GM12872 (cell line): Measurements from ENCODE around the gene CD177.

Source experiments
- CTCF ChIP-seq: IDR thresholded peaks from 3 replicates; pipeline ENCODE4 v1.5.1; 2011; ENCODE audit warnings: low read depth, mild to moderate bottlenecking, low read length, moderate library complexity; ENCODE audit not compliant: insufficient read depth

CD177 gene

GRCh38 chr19:43329989-43330388 lies 23.5 kb upstream of the CD177 start:
- TF ChIP-seq CTCF = no peak

DNA sequence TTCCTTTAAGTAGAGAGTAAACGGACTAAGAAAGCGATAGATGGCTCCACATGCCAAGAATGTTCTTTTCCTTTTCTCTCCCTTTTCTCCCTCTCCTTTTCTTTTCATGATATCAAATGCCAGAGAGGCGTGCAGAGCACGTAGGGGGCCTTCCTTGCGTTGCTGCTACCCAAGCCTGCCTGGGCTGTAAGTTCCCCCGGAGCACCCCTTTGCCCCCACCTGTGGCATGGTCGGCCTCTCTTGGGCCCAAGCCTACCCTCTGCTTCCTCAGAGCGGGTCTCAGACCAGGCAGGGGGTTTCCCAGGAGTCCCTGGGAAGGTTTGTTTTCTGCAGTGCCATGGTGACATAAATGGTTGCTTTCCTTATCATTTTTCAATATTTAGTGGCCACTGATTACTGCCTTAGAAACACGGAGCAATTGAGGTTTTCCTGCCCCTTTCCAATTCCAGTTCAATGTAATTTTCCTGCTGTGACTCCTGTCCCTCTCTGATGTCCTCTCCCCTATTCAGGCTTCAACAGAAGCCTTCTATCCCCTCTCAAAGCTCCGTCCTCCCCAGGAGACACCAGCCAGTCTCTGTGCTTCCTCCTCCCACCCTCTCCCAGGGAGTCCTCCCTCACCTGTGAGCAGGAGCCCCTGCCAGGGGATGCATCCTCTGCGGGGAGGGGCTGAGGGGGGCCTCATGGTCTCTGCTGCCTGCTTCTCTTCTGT lies 22.6 kb upstream of the CD177 start:
- no peak for TF ChIP-seq CTCF

- no peak for TF ChIP-seq CTCF
Observed at GRCh38 chr19:43331435-43332010, 22.0 kb upstream of the CD177 start.

DNA sequence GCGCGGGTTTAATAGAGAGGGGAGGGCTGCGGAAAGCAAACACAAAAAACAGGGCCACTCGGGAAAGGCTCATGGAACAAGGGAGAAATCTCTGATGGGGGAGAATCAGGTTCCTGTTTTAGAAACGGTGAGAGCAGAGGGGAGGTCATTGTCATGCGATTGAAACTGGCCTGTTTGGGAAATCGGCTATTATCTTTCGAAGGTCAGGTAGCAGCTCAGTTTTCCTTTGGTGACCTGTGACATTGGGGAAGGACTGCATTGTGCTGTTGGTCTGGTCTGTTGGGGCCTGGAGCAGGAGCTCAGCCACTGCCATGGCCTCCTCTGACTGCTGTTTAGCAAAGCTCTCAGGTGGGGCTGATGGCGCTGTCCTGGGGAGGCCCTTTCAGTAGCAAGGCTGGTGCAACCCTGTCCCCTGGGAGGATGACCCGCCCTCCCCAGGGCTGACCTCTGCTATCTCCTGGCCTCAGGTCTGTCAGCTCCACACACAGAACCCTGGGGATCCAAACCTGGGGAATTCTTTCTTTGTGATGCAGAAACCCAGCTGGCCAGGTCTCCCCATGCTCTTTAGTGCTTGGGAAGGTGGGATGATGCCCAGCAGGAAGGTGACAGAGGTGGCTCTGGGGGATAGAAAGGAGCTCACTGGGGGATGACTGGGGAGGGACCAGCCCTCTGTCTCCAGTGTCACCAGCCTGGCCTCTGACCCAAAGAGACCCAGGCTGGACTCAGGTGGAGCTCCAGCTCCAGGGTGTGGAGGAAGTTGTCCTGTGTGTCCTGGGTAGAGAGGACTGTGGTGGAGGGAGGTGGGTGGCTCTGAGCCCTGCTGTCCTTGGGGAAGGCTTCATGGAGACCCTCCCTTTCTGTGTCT lies 21.2 kb upstream of the CD177 start:
- TF ChIP-seq CTCF = no peak

DNA sequence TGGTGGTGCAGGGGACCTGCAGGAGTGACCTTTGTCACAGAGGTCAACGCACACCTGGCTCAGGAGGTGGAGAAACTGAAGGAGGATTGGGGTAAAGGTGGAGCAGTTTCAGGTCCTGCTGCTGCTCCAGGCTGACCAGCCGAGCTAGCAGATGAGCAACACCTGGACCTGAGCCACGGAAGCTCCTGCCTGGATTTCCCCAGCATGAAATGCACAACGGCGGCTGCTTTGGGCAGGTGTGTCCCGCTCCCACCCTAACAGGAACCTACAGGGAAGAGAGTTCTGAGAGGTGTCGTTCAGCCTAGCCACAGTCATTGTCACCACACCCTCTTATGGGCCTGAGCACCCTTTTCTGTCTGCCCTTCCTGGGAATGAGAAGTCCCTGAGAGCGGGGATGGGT lies 15.7 kb upstream of the CD177 start:
- no peak for TF ChIP-seq CTCF

GRCh38 chr19:43338530-43338929 lies 15.0 kb upstream of the CD177 start:
- TF ChIP-seq CTCF = no peak

- TF ChIP-seq CTCF = no peak
Observed at GRCh38 chr19:43351998-43352746, 1.3 kb upstream of the CD177 start.
